ENCODE data around the gene DPH6.
"Not testable (repeated sequence)": the region's sequence is repeated elsewhere in the genome, so short reads cannot be mapped to it uniquely, and the experiment has no call there.

DPH6 gene

GRCh38 chr15:35399901-35400300 lies 146.1 kb downstream of the DPH6 start:
- no peak for FAIRE-seq
- no peak for TF ChIP-seq POLR2A (IDR thresholded peaks at IDR 0.05; ENCODE audit: low read depth, low read length)

GRCh38 chr15:35397027-35397426 lies 148.9 kb downstream of the DPH6 start:
- no peak for TF ChIP-seq POLR2A (IDR thresholded peaks at IDR 0.05; ENCODE audit: low read depth, low read length)
- DNase-seq (ENCODE audit: insufficient read length, low spot score), result no peak
- no peak for FAIRE-seq

More at GRCh38 chr15:35399901-35400300, 146.1 kb downstream of the DPH6 start:
- no peak for DNase-seq (ENCODE audit: insufficient read length, low spot score)

- TF ChIP-seq POLR2A (IDR thresholded peaks at IDR 0.05; ENCODE audit: low read depth, low read length), result no peak
- FAIRE-seq, result no peak
Measured at GRCh38 chr15:35394416-35394815, 151.5 kb downstream of the DPH6 start.

GRCh38 chr15:35393398-35393797 lies 152.6 kb downstream of the DPH6 start:
- no peak for FAIRE-seq
- DNase-seq (ENCODE audit: insufficient read length, low spot score), result no peak
- no peak for TF ChIP-seq POLR2A (IDR thresholded peaks at IDR 0.05; ENCODE audit: low read depth, low read length)

More at GRCh38 chr15:35394416-35394815, 151.5 kb downstream of the DPH6 start:
- DNase-seq (ENCODE audit: insufficient read length, low spot score), result no peak

- DNase-seq (ENCODE audit: insufficient read length, low spot score); FAIRE-seq: not testable (repeated sequence)
Measured at GRCh38 chr15:35391408-35391984, 154.5 kb downstream of the DPH6 start.

GRCh38 chr15:35383506-35383905 lies 162.5 kb downstream of the DPH6 start:
- FAIRE-seq, result no peak
- TF ChIP-seq POLR2A (IDR thresholded peaks at IDR 0.05; ENCODE audit: low read depth, low read length), result no peak
- DNase-seq (ENCODE audit: insufficient read length, low spot score), result no peak

GRCh38 chr15:35381328-35381727 lies 164.6 kb downstream of the DPH6 start:
- no peak for TF ChIP-seq POLR2A (IDR thresholded peaks at IDR 0.05; ENCODE audit: low read depth, low read length)
- DNase-seq (ENCODE audit: insufficient read length, low spot score) (no peak), FAIRE-seq (no peak)

GRCh38 chr15:35379972-35380371 lies 166.0 kb downstream of the DPH6 start:
- DNase-seq (ENCODE audit: insufficient read length, low spot score) (no peak), FAIRE-seq (no peak)
- TF ChIP-seq POLR2A (IDR thresholded peaks at IDR 0.05; ENCODE audit: low read depth, low read length), result no peak

GRCh38 chr15:35378454-35378853 lies 167.5 kb downstream of the DPH6 start:
- FAIRE-seq; DNase-seq (ENCODE audit: insufficient read length, low spot score): not testable (repeated sequence)

GRCh38 chr15:35376707-35377106 lies 169.3 kb downstream of the DPH6 start:
- no peak for TF ChIP-seq POLR2A (IDR thresholded peaks at IDR 0.05; ENCODE audit: low read depth, low read length)
- DNase-seq (ENCODE audit: insufficient read length, low spot score), result no peak
- FAIRE-seq, result no peak

GRCh38 chr15:35374661-35375060 lies 171.3 kb downstream of the DPH6 start:
- no peak for FAIRE-seq
- no peak for TF ChIP-seq POLR2A (IDR thresholded peaks at IDR 0.05; ENCODE audit: low read depth, low read length)
- no peak for DNase-seq (ENCODE audit: insufficient read length, low spot score)

- no peak for TF ChIP-seq POLR2A (IDR thresholded peaks at IDR 0.05; ENCODE audit: low read depth, low read length)
- FAIRE-seq, result no peak
- no peak for DNase-seq (ENCODE audit: insufficient read length, low spot score)
Measured at GRCh38 chr15:35362195-35362829, 183.7 kb downstream of the DPH6 start.

GRCh38 chr15:35358824-35359223 lies 187.1 kb downstream of the DPH6 start:
- FAIRE-seq (no peak), DNase-seq (ENCODE audit: insufficient read length, low spot score) (no peak)
- no peak for TF ChIP-seq POLR2A (IDR thresholded peaks at IDR 0.05; ENCODE audit: low read depth, low read length)

- TF ChIP-seq POLR2A (IDR thresholded peaks at IDR 0.05; ENCODE audit: low read depth, low read length), result no peak
- FAIRE-seq, result no peak
- DNase-seq (ENCODE audit: insufficient read length, low spot score), result no peak
Measured at GRCh38 chr15:35351059-35351458, 194.9 kb downstream of the DPH6 start.

- TF ChIP-seq POLR2A (IDR thresholded peaks at IDR 0.05; ENCODE audit: low read depth, low read length), result no peak
- FAIRE-seq (no peak), DNase-seq (ENCODE audit: insufficient read length, low spot score) (no peak)
Measured at GRCh38 chr15:35349916-35350315, 196.0 kb downstream of the DPH6 start.

Measured in H54 (cell line).